WTC11 (cell line): ENCODE results near the gene KCNN4. TPM values are rescaled to one million over a fixed set of nuclear protein-coding genes. Genes with fewer than 3 reads are reported as not detected.
A peak's percentile ranks its signal among the peaks of the same experiment; 100 is the strongest.

ENCODE experiments used
- ATAC-seq: fragments of 200-7000 bp; cut with Tn5 transposase; 2 replicates; pipeline ENCODE4 v1.10.0; 2021; ENCODE audit warnings: mild to moderate bottlenecking, moderate library complexity
- CTCF ChIA-PET: fragments of 300-600 bp; sonication (Branson Sonifier 250); formaldehyde crosslinking; loops from one replicate; lab custom pipeline; 2021; ENCODE audit warnings: antibody characterized with exemption; lab: Charles Lee
- POLR2A ChIA-PET: fragments of 350-600 bp; sonication (Branson Sonifier 250); formaldehyde crosslinking; loops from one replicate; lab custom pipeline; 2021; ENCODE audit warnings: antibody characterized with exemption; lab: Charles Lee
- DNase-seq: peaks from one replicate; pipeline ENCODE4 v3.0.0; 2021; ENCODE audit warnings: low spot score
- H3K27ac Mint-ChIP-seq: 2 replicates; pipeline ENCODE4 v1.8.0; 2021; ENCODE audit warnings: mixed read lengths
- H3K27me3 Mint-ChIP-seq: 2 replicates; pipeline ENCODE4 v1.8.0; 2021; ENCODE audit warnings: low read depth, mild to moderate bottlenecking, moderate library complexity, mixed read lengths
- H3K36me3 Mint-ChIP-seq: 2 replicates; pipeline ENCODE4 v1.8.0; 2021; ENCODE audit warnings: mixed read lengths
- H3K4me1 Mint-ChIP-seq: 2 replicates; pipeline ENCODE4 v1.8.0; 2022; ENCODE audit warnings: mixed read lengths
- H3K4me3 Mint-ChIP-seq: 2 replicates; pipeline ENCODE4 v1.8.0; 2021; ENCODE audit warnings: mild to moderate bottlenecking, moderate library complexity, mixed read lengths
- H3K9me3 Mint-ChIP-seq: 2 replicates; pipeline ENCODE4 v1.8.0; 2021; ENCODE audit warnings: mixed read lengths
- ELF4 ChIP-seq: sonication (generic); formaldehyde crosslinking; IDR thresholded peaks from 2 replicates; pipeline ENCODE4 v1.8.1; 2022; ENCODE audit warnings: low read depth, mild to moderate bottlenecking, moderate library complexity, missing genetic modification reagents
- EMX1 ChIP-seq: fragments of 250-450 bp; sonication (Bioruptor Pico); IDR thresholded peaks from 2 replicates; pipeline ENCODE4 v1.8.0; 2021; ENCODE audit warnings: mild to moderate bottlenecking
- HMGA2 ChIP-seq: fragments of 250-450 bp; sonication (Bioruptor Pico); IDR thresholded peaks from 2 replicates; pipeline ENCODE4 v1.4.0; 2021; ENCODE audit warnings: mild to moderate bottlenecking, moderate library complexity
- NFE2L1 ChIP-seq: sonication (generic); formaldehyde crosslinking; IDR thresholded peaks from 2 replicates; pipeline ENCODE4 v1.8.1; 2023; ENCODE audit warnings: missing genetic modification reagents
- NFYB ChIP-seq: sonication (generic); formaldehyde crosslinking; conservative IDR thresholded peaks from 2 replicates; pipeline ENCODE4 v1.8.0; 2022; ENCODE audit warnings: low read depth, missing genetic modification reagents
- NR2C2 ChIP-seq: sonication (generic); formaldehyde crosslinking; IDR thresholded peaks from 2 replicates; pipeline ENCODE4 v1.8.0; 2022; ENCODE audit warnings: mild to moderate bottlenecking, missing genetic modification reagents
- RORB ChIP-seq: fragments of 250-450 bp; sonication (Bioruptor Pico); IDR thresholded peaks from 2 replicates; pipeline ENCODE4 v1.9.0; 2021; ENCODE audit warnings: mild to moderate bottlenecking
- SMAD4 ChIP-seq: sonication (generic); formaldehyde crosslinking; IDR thresholded peaks from 2 replicates; pipeline ENCODE4 v1.8.0; 2022; ENCODE audit warnings: mild to moderate bottlenecking, missing genetic modification reagents
- TEAD1 ChIP-seq: sonication (generic); formaldehyde crosslinking; IDR thresholded peaks from 2 replicates; pipeline ENCODE4 v1.8.0; 2022; ENCODE audit warnings: mild to moderate bottlenecking, missing genetic modification reagents
- ZBTB21 ChIP-seq: sonication (generic); formaldehyde crosslinking; IDR thresholded peaks from 2 replicates; pipeline ENCODE4 v1.8.1; 2023; ENCODE audit warnings: mild to moderate bottlenecking, missing genetic modification reagents, borderline replicate concordance
- ZNF121 ChIP-seq: sonication (generic); formaldehyde crosslinking; IDR thresholded peaks from 2 replicates; pipeline ENCODE4 v1.8.0; 2023; ENCODE audit warnings: missing genetic modification reagents
- ZNF138 ChIP-seq: sonication (generic); formaldehyde crosslinking; conservative IDR thresholded peaks from 2 replicates; pipeline ENCODE4 v1.8.1; 2022; ENCODE audit warnings: mild to moderate bottlenecking, moderate library complexity, missing genetic modification reagents
- total RNA-seq: library from RNA; stranded (reverse); gene quantifications from 3 replicates; pipeline ENCODE4 v1.2.3, GENCODE V29; 2021
- TF ChIP-seq, protein P1 (sequence below): fragments of 250-450 bp; sonication (Bioruptor Pico); IDR thresholded peaks from 2 replicates; pipeline ENCODE4 v1.8.0; 2021; ENCODE audit warnings: mild to moderate bottlenecking
- TF ChIP-seq, protein P2 (sequence below): sonication (generic); formaldehyde crosslinking; IDR thresholded peaks from 2 replicates; pipeline ENCODE4 v1.8.1; 2023; ENCODE audit warnings: mild to moderate bottlenecking, missing genetic modification reagents, moderate library complexity
- TF ChIP-seq, protein P3 (sequence below): sonication (generic); formaldehyde crosslinking; IDR thresholded peaks from 2 replicates; pipeline ENCODE4 v1.8.0; 2022; ENCODE audit warnings: mild to moderate bottlenecking, missing genetic modification reagents
- TF ChIP-seq, protein P4 (sequence below): sonication (generic); formaldehyde crosslinking; IDR thresholded peaks from 2 replicates; pipeline ENCODE4 v1.8.1; 2022; ENCODE audit warnings: low read depth, mild to moderate bottlenecking, moderate library complexity, missing genetic modification reagents, borderline replicate concordance
- TF ChIP-seq, protein P5 (sequence below): sonication (generic); formaldehyde crosslinking; conservative IDR thresholded peaks from 2 replicates; pipeline ENCODE4 v1.8.1; 2022; ENCODE audit warnings: mild to moderate bottlenecking, missing genetic modification reagents
- TF ChIP-seq, protein P6 (sequence below): sonication (generic); formaldehyde crosslinking; IDR thresholded peaks from 2 replicates; pipeline ENCODE4 v1.8.0; 2023; ENCODE audit warnings: missing genetic modification reagents
- TF ChIP-seq, protein P7 (sequence below): sonication (generic); formaldehyde crosslinking; IDR thresholded peaks from 2 replicates; pipeline ENCODE4 v1.8.0; 2023; ENCODE audit warnings: missing genetic modification reagents, mild to moderate bottlenecking, borderline replicate concordance
- TF ChIP-seq, protein P8 (sequence below): sonication (generic); formaldehyde crosslinking; IDR thresholded peaks from 2 replicates; pipeline ENCODE4 v1.8.0; 2022; ENCODE audit warnings: mild to moderate bottlenecking, missing genetic modification reagents

The KCNN4 gene
- total RNA-seq, 1 experiment from 2014 or later: 0.98 TPM

DNA sequence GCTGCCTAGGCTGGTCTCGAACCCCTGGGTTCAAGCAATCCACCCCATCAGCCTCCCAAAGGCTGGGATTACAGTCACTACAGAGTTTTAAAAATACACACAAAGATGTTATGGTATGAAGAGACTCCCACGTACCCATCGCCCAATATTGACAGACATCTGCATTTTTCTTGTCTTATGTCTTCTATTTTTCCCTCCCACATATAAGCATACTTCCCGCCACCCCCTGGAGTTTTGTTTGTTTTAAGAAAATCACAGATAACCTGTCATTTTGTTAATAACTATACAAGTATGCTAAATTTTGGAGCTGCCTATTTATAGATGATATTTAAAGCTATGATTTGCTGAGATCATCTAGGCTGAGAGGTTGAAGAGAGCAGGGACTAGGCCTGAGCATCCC lies 19.8 kb downstream of the KCNN4 start (continued):
- TF ChIP-seq, protein P1, sequence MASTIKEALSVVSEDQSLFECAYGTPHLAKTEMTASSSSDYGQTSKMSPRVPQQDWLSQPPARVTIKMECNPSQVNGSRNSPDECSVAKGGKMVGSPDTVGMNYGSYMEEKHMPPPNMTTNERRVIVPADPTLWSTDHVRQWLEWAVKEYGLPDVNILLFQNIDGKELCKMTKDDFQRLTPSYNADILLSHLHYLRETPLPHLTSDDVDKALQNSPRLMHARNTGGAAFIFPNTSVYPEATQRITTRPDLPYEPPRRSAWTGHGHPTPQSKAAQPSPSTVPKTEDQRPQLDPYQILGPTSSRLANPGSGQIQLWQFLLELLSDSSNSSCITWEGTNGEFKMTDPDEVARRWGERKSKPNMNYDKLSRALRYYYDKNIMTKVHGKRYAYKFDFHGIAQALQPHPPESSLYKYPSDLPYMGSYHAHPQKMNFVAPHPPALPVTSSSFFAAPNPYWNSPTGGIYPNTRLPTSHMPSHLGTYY (CRISPR knock-in tag): no peak
- TF ChIP-seq RORB (CRISPR knock-in tag) (no peak), ZNF121 (CRISPR knock-in tag) (no peak), EMX1 (no peak)

DNA sequence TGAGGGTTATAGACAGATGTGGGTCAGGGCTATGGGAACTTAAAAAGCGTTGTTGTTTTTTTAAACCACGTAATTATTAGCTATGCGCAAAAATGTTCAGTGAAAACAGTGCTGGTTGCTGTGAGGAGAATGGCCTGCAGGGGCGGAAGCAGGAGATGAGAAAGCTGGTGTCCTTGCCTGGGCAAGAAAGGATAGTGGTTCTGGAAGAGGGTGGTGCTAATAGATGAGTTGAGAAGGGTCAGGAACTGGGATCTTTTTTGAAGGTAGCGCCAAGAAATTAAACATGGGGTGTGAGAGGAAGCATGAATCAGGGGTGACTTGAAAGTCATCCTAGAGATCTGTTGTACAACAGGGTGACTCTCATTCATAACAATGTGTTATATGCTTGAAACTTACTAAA lies 21.3 kb downstream of the KCNN4 start:
- TF ChIP-seq ZNF138 (CRISPR knock-in tag): no peak
- TF ChIP-seq, protein P2, sequence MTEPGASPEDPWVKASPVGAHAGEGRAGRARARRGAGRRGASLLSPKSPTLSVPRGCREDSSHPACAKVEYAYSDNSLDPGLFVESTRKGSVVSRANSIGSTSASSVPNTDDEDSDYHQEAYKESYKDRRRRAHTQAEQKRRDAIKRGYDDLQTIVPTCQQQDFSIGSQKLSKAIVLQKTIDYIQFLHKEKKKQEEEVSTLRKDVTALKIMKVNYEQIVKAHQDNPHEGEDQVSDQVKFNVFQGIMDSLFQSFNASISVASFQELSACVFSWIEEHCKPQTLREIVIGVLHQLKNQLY (CRISPR knock-in tag): no peak
- CTCF ChIA-PET: interaction anchor here (1.0 to 1.9 kb wide), 11 partner anchors 9 to 91 kb away, joined by 3 to 16 read pairs (median 4); no protein-coding TSS in a partner anchor
- DNase-seq (no peak), ATAC-seq (no peak)
- no peaks in the 10 kb centered on the region; the same call in 1 of the 2 replicates for H3K27me3 Mint-ChIP-seq
- H3K4me3 Mint-ChIP-seq: no peak overlapping the region
- peak overlapping the region; percentile 92 for H3K27ac Mint-ChIP-seq
- H3K36me3 Mint-ChIP-seq: peaks cover 6% of the 10 kb centered on the region; the same call in 1 of the 2 replicates
- POLR2A ChIA-PET: interaction anchor here (1.5 kb wide), 1 partner anchor 91 kb away, joined by 3 read pairs; no protein-coding TSS in a partner anchor
- H3K4me1 Mint-ChIP-seq: peaks cover 24% of the 10 kb centered on the region
- H3K9me3 Mint-ChIP-seq: no peaks in the 10 kb centered on the region

DNA sequence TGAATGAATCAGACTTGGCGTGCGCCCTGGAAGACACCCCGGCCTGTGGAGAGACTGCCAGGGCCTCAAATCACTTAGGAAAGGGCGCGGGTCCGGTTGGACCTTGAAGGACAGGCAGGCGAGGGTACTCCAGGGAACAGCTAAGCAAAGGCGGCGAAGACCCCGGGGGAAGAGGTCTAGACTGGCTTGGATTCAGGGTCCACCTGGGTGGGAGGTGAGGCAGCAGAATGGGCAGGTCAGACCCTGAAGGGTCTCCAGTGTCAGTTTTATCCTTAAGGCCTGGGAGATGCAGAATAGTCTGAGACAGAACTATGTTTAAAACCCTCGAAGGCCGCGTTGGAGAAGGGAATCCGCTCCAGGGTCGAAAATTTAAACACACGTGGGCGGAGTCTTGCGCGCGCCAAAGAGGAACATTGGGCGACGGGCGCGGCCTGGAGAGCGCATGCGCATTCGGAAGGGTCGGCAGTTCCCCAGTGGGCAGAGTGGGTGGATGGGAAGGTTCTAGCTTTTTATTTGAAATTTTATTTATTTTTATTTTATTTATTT lies 25.4 kb downstream of the KCNN4 start:
- ATAC-seq: peak; percentile 5
- H3K36me3 Mint-ChIP-seq: peaks cover 15% of the 10 kb centered on the region

More for the DNA sequence above, 25.4 kb downstream of the KCNN4 start:
- Mint-ChIP-seq H3K4me3 (peak overlapping the region; percentile 96), H3K27ac (peak overlapping the region; percentile 99), H3K4me1 (peaks cover 31% of the 10 kb centered on the region), H3K9me3 (no peaks in the 10 kb centered on the region), H3K27me3 (no peaks in the 10 kb centered on the region)
- TF ChIP-seq NR2C2 (CRISPR knock-in tag) (no peak), HMGA2 (no peak; the same call in 1 of the 2 replicates), SMAD4 (CRISPR knock-in tag) (no peak), ZBTB21 (CRISPR knock-in tag) (no peak), ELF4 (CRISPR knock-in tag) (no peak), NFE2L1 (0 out of 2 replicates have a peak, but pooled peaks have one; percentile 11), TEAD1 (CRISPR knock-in tag) (no peak), NFYB (CRISPR knock-in tag) (peak; percentile 36)
- TF ChIP-seq, protein P3, sequence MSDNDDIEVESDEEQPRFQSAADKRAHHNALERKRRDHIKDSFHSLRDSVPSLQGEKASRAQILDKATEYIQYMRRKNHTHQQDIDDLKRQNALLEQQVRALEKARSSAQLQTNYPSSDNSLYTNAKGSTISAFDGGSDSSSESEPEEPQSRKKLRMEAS (CRISPR knock-in tag): peak; percentile 71
- TF ChIP-seq, protein P4, sequence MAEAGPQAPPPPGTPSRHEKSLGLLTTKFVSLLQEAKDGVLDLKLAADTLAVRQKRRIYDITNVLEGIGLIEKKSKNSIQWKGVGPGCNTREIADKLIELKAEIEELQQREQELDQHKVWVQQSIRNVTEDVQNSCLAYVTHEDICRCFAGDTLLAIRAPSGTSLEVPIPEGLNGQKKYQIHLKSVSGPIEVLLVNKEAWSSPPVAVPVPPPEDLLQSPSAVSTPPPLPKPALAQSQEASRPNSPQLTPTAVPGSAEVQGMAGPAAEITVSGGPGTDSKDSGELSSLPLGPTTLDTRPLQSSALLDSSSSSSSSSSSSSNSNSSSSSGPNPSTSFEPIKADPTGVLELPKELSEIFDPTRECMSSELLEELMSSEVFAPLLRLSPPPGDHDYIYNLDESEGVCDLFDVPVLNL (CRISPR knock-in tag): 0 out of 2 replicates have a peak, but pooled peaks have one; percentile 17
- TF ChIP-seq, protein P5, sequence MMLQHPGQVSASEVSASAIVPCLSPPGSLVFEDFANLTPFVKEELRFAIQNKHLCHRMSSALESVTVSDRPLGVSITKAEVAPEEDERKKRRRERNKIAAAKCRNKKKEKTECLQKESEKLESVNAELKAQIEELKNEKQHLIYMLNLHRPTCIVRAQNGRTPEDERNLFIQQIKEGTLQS: no peak
- TF ChIP-seq, protein P6, sequence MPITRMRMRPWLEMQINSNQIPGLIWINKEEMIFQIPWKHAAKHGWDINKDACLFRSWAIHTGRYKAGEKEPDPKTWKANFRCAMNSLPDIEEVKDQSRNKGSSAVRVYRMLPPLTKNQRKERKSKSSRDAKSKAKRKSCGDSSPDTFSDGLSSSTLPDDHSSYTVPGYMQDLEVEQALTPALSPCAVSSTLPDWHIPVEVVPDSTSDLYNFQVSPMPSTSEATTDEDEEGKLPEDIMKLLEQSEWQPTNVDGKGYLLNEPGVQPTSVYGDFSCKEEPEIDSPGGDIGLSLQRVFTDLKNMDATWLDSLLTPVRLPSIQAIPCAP (CRISPR knock-in tag): no peak; the same call in 1 of the 2 replicates
- TF ChIP-seq, protein P7, sequence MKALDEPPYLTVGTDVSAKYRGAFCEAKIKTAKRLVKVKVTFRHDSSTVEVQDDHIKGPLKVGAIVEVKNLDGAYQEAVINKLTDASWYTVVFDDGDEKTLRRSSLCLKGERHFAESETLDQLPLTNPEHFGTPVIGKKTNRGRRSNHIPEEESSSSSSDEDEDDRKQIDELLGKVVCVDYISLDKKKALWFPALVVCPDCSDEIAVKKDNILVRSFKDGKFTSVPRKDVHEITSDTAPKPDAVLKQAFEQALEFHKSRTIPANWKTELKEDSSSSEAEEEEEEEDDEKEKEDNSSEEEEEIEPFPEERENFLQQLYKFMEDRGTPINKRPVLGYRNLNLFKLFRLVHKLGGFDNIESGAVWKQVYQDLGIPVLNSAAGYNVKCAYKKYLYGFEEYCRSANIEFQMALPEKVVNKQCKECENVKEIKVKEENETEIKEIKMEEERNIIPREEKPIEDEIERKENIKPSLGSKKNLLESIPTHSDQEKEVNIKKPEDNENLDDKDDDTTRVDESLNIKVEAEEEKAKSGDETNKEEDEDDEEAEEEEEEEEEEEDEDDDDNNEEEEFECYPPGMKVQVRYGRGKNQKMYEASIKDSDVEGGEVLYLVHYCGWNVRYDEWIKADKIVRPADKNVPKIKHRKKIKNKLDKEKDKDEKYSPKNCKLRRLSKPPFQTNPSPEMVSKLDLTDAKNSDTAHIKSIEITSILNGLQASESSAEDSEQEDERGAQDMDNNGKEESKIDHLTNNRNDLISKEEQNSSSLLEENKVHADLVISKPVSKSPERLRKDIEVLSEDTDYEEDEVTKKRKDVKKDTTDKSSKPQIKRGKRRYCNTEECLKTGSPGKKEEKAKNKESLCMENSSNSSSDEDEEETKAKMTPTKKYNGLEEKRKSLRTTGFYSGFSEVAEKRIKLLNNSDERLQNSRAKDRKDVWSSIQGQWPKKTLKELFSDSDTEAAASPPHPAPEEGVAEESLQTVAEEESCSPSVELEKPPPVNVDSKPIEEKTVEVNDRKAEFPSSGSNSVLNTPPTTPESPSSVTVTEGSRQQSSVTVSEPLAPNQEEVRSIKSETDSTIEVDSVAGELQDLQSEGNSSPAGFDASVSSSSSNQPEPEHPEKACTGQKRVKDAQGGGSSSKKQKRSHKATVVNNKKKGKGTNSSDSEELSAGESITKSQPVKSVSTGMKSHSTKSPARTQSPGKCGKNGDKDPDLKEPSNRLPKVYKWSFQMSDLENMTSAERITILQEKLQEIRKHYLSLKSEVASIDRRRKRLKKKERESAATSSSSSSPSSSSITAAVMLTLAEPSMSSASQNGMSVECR: peak; percentile 41; the same call in 1 of the 2 replicates
- TF ChIP-seq, protein P8, sequence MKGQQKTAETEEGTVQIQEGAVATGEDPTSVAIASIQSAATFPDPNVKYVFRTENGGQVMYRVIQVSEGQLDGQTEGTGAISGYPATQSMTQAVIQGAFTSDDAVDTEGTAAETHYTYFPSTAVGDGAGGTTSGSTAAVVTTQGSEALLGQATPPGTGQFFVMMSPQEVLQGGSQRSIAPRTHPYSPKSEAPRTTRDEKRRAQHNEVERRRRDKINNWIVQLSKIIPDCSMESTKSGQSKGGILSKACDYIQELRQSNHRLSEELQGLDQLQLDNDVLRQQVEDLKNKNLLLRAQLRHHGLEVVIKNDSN: peak; percentile 54; the same call in 1 of the 2 replicates
- POLR2A ChIA-PET: interaction anchor here (0.7 to 2.9 kb wide), 5 partner anchors 10 to 25 kb away, joined by 3 to 12 read pairs (median 3); partner anchors contain the start of gene KCNN4
- CTCF ChIA-PET: interaction anchor here (0.5 to 7.7 kb wide), 9 partner anchors 10 to 198 kb away, joined by 3 to 76 read pairs (median 5); no protein-coding TSS in a partner anchor
- DNase-seq: peak; percentile 62
